Dermis blood vessel endothelial cell (primary cell): ENCODE data around the gene AQP3. TPM values are rescaled to one million over a fixed set of nuclear protein-coding genes. Genes with fewer than 3 reads are reported as not detected.
"Not testable (repeated sequence)": the region's sequence is repeated elsewhere in the genome, so short reads cannot be mapped to it uniquely, and the experiment has no call there.

Source experiments
- DNase-seq: peaks from one replicate; pipeline ENCODE4 v3.0.0; 2010
- total RNA-seq: library from RNA; depleted of rRNA; stranded (reverse); fragments of >200 nt; gene quantifications from 2 replicates; pipeline ENCODE4 v1.2.3, GENCODE V29; 2014

AQP3 gene
- total RNA-seq, 1 donor from 2014 or later, result under 0.01 TPM

DNA sequence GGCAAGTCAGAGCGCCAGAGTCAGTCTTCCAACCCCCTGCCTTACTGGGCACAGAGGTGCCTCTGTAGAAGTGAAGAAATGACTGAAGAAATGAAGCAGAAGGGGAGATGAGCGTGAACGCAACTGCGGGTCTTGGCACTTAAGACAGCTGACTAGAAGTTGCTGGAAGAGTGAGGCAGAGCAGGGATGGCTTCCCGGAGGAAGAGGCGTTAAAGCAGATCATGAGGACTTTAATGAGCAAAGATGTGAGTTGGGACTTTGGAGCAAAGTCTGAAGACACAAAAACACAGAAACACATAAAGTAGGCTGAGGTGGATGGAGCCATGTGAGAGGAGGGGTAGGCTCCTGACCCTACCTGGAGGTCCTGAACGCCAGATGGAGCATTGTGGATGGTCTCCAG, 7.2 kb downstream of the AQP3 start:
- no peak for DNase-seq

DNA sequence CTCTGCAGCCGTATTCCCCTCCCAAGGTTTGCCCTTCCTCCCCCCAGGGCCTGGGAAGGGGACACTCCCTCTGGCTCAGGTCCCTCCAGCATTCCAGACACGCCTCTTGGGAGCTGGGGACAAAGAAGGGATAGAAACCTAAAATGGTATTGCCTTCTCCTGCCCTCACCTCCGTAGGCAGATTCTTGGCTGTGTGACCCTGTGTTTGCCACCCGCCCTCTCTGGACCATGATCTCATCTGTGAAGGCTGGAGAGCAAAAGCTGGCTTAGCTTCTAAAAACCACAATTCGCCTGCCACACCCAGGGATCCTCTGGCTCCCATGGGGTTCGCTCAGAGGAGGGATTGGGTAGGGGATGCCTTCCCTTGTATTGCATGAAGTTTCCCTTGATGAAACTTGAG, 7.7 kb downstream of the AQP3 start:
- DNase-seq, result no peak

DNA sequence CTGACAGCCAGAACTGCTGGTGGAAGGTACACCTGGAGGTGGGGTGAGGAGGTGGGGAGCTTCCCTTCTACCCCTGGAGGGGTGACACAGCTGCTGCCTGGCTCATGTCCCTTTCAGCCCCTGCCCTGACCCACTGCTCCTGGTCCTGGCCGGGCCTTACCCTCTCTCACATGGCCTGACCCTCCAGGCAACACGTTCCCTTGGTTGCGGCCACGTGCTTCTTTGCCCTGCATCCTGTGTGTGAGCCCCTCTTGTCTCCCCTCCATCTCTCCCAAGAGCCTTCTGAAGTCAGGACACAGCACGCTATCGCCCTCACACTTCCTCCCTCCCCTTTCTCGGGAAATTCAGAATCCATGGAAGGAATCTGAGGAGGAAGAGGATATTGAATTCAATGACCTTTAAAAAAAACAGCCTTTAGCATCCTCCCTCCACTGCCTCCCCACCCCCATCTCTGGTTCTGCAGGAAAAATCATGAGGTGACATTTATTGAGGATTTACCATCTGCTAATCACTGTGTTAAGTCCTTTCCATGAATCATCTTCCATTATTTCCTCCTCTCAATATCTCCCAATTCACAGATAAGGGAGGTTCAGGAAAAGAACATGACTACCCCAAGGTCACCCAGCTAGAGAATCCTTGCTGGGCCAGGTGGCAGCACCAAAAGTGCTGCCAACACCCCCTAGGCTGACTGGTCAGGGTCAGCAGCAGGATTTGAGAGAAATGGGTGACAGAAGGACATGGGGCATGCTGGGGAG, 8.3 kb downstream of the AQP3 start:
- DNase-seq, result peak; percentile 30

DNA sequence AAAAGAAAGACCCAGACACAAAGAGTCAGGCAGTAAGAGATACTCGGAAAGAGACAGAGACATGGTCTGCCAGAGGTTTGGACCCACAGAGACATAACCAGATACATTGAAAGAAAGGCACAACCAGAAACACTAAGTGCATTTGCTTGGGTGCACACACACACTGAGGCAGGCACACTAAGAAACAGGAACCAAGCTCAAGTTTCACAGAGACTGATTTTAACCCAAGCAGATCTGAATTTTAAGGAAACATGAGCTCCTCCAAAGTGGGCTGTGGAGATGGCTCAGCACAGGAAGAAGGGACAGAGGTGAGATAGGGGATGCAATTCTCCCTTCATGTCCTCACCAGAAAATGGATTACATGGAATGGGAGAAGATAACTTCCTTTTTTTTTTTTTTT, 9.5 kb downstream of the AQP3 start:
- no peak for DNase-seq

DNA sequence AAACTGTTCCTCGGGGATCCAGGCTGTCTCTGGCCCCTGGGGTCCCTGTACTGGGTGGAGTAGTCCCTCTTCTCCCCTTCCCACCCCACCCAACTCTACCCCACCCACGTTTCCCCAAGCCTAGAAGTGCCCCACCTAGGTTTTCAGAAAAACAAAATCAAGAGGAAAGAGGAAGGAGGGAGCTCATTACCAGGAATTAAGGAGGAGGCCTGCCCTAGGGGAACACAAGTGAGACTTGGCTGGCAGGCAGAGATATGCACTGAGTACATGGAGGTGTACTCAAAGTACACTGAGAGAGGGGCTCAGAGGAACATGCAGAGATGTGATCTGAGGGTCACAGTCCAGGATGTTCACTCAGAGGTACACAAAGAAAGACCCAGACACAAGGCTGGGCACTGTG, 10.2 kb downstream of the AQP3 start:
- DNase-seq, result no peak

DNA sequence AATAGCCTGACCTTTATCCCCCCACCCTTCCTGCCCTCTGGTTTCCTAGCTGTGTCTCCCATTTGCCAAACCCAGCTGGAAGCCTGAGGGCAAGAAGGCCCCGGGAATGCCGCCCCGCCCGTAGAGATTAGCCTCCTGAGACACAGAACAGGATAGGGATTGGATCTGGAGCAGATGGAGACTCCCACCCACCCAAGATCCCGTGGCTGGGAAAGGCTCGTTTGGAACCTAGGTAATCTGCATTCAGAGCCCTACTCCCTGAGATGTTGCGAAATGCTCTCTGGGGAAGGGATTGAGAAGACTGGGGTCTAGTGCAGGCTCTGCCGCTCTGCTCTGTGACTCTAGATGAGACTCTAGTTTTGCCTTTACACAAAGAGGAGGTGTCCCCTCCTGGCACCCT, 10.9 kb downstream of the AQP3 start:
- DNase-seq, result no peak

DNA sequence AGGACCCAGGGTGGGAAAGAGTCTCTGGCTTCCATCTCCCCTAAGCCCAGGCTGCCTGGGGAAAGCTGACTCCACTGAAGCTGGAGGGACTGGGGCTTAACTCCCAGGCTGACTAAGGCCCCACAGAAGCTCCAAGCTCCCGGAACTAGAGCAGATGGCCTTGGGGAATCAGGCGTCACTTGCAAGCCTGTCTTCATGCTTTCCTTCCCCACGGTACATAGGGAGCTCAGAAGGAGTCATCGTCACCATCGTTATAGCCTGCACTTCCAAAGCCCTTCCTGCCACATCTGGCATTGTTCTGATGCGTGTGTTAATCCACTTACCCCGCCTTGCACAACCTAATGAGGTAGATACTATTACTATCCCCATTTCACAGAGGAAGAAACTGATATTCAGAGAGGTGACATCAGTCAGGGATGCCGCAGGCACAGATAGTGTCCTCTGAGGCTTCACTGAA, 11.5 kb downstream of the AQP3 start:
- DNase-seq, result no peak

DNA sequence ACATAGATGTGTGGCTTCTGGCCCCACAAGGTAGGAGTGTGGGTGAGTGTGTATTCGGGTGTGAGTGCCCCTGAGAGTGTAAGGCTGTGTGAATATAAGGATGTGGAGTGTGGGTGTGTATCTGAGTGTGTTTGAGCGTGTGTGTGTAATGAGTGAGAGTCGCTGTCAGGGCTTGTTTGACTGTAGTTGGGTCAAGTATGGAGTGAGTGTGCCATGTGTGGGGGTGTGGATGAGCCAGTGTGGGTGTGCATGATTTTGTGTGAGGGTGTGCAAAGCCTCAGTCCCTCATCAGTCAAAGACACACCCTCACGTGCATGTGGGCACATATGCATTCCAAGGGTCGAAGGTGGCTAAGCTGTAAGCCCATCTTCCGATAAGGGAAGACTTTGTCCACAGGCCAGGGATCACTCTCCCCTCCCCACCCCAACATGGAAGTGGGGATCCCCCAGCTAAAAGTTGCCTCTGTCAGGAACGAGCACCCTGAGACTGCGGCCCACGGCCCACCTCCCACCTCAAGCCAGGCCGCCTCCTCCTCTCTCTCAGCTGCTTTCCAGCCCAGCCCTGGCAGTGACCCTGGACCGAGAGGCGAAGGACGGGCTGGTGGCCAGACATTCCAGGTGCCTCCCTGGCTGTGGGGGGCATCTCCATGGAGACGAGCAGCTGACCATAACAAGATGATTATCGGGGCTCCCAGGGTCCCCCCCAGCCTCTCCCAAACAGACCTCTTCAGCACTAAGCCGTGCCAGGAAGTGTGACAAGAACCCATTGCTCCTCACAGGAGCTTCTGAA, 12.9 kb downstream of the AQP3 start:
- DNase-seq, result no peak

DNA sequence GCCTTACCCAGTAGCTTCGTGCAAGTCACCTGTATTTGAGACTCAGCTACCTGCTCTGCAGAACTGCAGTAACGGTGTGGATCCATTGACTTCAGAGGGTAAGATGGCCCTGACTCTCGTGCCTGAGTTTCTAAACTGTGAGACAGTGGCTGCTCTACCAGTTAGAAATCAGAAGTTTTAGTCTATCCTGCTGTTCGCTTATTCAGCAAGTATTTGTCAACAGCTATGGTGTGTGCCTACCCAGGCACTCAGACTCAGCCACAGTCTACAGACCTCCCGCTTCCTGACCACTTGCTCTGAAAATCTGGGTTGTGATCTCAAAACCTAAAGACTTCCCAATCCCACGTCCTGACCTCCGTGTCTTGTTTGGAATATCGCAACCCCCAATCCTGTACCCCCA, 13.5 kb downstream of the AQP3 start:
- no peak for DNase-seq

DNA sequence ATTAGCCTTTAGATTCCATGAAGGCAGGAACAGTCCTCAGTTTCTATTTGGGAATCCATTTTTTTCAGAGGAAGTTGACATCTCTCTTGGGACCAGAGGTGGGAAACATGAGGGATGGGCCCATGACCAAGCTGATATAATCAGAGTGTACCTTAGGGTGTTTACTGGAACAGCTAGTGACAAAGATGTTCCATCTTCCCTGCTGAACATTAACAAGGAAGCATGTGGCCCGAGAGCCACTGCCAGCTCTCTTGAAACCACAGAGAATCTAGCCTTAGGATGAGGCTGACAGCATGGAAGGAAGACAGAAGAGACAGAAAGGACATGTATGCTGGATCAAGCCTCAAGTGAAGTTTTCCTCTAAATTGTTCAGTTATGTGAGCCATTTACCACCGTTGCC, 16.0 kb downstream of the AQP3 start:
- no peak for DNase-seq

DNA sequence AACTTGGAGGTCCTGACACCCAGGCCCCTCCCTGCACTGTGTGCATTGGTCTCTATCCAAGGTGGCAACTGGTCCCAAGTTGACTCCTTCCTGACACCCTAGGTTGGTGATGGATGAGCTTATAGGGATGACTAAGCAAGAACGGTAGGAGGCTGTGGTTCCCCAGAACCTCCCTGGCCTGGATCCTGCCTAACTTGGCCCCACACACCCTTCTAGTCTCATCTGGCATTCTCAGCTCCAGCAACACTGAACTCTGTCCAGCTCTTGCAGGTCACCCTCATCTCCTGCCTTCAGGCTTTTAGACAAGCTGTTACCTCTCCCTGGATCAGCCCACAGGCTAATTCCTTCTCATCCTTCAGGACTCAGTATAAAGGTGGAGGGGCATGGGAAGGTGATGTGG, 16.5 kb downstream of the AQP3 start:
- DNase-seq, result no peak

DNA sequence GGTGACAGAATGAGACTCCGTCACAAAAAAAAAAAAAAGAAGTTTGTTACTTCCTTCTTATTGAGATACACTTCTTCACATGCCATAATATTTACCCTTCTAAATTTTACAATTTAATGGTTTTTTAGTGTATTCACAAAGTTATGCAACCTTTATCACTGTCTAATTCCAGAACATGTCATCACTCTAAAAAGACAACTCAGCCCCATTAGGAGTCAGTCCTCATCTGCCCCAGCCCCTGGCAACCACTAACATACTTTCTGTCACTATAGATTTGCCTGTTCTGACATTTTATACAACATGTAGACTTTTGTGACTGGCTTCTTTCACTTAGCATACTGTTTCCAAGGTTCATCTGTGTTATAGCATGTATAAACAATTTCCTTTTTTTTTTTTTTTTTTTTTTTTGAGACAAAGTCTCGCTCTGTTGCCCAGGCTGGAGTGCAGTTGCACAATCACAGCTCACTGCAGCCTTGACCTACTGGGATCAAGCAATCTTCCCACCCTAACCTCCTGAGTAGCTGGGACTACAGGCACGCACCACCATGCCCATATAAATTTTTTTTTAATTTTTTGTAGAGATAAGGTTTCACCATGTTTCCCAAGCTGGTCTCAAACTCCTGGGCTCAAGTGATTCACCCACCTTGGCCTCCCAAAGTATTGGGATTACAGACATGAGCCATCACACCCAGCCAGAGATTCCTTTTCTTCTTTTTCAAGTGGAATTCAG, 18.0 kb downstream of the AQP3 start:
- DNase-seq, result no peak

DNA sequence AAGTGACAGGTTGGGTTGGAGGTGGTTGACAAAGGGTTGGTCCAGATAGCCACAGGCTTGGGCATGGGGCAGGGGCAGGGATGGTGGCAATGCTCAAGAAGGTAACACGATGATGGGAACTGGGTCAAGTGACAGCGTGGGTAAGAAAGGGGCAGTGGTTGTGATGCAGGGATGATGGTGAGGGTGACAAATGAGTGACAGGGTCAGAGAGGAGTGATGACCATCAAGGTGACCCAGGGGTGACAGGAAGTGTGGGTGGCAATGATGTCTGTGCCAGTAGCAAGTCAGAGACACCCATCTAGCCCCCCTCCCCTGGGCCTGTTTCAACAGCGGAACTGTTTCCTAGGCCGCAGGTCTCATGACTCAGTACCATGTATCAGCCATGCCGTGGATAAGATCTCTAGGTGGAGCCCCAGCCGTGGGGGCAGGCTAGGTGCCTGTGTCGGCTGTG, 20.5 kb downstream of the AQP3 start:
- no peak for DNase-seq

DNA sequence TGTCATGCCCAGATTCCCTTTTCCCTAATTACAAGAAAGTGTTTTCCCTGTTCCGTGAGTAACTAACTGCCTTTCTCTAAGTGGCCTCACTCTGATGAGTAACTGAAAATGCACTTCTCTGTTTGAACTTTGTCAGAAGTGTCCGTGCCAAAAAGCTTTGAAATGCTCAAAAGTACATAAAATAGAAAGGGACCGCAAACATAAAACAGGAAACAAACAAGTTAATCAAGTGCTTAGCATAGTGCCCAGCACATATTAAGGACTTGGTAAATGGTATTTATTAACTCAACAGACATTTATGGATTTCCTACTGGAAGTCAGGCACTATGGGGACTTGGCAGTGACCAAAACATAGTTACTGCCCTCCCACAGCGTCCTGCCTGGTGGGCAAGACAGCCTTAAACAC, 22.3 kb downstream of the AQP3 start:
- no peak for DNase-seq

DNA sequence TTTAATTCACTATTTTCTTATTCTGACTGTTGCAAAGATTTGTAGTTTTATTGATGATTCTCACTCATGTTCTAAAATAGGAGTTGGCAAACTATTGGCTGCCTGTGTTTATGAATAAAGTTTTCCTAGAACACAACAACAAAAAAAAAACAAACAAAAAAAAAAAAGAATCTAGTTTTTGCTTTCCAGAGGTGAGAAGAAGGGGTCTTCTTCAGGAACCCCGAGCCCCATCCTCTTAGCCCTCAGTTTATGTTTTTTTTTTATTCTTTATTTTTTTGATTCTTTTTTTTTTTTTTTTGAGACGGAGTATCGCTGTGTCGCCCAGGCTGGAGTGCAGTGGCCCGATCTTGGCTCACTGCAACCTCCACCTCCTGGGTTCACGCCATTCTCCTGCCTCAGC, 22.9 kb downstream of the AQP3 start:
- not testable (repeated sequence) for DNase-seq

DNA sequence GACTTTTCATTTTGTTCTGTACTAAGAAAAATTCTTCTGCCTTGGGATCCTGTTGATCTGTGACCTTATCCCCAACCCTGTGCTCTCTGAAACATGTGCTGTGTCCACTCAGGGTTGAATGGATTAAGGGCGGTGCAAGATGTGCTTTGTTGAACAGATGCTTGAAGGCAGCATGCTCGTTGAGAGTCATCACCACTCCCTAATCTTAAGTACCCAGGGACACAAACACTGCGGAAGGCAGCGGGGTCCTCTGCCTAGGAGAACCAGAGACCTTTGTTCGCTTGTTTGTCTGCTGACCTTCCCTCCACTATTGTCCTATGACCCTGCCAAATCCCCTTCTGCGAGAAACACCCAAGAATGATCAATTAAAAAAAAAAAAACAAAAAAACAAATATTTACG, 23.4 kb downstream of the AQP3 start:
- not testable (repeated sequence) for DNase-seq

DNA sequence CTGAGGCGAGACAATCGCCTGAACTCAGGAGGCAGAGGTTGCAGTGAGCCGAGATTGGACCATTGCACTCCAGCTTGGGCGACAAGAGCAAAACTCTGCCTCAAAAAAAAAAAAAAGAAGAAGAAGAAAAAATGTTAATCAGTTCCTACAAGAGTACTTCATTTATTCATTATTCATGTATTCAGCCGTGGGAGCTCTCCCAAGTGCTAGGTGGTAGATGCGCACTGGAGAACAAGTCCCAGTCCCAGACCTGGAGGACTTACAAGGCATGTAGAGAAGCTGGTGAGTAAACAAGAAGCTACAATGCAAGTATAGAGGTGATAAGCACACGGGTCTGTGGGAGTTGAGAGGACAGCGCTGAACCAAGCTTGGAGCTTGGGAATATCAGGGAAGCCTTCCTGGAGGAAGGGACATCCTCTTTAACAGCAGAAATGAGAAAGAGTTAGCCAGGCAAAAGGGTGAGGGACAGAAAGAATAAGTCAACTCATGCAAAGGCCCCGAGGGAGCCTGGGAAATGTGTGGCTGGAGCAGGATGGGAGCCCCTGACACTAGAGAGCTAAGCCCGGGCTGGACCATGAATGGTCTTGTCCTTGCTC, 27.6 kb downstream of the AQP3 start:
- DNase-seq, result no peak

DNA sequence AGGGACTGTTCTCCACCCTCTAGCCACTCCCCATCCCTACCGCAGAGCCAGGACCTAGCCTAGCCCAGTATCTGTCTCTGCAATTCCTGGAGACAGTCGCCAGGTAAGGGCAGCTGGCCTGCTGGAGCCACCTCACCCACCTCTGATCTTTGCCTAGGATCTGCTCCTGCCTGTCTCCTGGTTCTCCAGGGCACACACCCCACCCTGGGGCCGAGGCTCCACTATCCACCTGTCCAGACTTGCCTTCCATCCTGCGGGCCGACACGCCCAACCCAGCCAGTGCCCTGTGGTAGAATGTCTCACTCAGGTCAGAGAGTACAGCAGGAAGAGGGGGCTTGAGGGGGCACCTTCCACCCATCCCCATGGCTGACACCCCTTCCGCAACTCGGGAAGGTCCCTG, 29.3 kb downstream of the AQP3 start:
- no peak for DNase-seq

DNA sequence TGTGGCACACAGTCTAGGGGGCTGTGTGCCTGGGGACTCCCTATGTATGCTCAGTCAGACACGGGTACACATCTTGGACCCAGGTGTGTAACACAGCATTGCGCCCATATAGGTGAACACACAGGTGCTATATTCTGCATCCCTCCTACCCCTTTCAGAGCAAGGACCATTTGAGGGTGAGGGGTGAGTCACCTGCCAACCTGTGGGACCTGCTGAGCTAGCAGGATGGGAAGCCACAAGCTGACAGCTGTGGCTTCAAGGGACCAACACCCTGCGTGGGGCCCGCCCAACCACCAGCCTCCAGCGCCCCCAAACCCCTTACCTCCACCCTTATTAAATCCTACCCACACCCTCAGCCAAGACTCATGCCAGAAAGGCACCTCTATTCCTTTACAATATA, 30.4 kb downstream of the AQP3 start:
- DNase-seq, result no peak

DNA sequence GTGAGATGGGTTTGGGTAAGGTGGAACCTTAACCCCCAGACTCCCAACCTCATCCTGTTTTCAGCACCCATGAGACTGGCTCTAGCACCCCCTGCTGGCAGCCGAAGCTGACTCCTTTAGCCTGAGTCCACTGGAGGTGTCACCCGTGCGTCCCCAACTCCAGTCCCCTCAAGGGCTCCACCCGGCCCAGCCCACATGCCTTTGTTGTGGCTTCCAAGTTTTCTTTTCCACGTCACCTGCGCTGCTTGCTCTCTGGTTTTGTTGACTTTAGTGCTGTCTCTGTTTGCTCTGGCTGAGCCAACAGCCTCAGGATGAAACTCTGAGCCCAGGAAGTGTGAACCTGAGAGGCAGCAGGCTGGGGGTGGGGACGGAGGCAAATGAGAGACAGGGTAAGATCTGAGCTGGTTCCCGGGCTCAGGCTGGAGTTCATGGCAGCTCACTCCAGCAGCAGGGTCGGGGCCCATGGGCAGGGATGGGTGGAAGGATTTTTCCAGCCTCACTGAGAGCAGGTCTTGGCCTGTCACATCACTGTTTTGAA, 31.8 kb downstream of the AQP3 start:
- peak; percentile 73 for DNase-seq

DNA sequence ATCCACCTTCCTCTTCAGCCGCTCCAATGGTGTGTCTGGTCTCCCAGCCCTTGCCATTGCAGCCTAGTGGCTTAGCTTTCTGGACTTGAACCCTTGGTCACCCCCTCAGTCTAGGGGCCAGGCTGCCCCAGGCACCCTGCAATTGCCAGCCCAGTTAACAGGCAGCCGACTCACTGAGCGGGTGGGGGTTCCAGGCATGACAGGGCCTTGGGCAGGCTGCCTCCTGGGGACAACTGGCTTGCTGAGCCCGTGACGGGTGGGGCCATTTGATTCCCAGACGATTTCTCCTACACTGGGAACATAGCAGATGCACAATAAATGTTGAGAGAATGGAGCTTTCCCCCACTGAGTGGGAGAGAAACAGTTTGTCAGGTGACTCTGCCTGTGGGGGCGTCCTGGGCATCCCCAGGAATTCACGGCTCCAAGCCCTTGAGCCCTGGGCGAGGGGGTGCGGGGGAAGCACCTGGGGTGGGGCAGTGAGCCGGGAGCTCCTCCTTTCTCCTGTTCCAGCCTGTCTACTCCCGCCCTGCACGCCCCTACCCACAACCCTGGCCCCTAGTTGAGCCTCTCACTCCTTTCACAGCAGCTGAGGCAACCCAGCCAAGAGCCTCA, 32.4 kb downstream of the AQP3 start:
- no peak for DNase-seq

DNA sequence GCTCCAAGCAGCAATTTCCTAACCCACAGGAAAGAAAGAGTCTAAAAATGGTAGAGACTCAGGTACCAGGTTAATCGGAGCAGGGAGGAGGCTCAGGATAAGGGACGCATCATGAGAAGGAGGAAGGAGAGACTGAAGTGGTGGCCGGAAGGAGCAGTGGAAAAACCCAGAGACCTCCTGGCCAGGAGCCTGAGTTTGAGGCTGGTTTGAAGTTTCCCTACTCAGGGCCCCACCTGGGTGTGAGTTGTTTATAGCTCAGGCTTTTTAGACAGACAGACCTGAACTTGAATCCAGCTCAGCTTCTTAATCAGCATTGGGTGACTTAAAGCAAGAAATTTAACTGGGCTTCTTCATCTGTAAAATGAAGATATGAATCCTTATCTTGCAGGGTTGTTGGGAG, 33.1 kb downstream of the AQP3 start:
- no peak for DNase-seq
